ENCODE measurements around the gene CACNA1D. TPM values are rescaled to one million over a fixed set of nuclear protein-coding genes. Genes with fewer than 3 reads are reported as not detected.

CACNA1D gene
- total and polyA plus RNA-seq, 2 experiments from 2014 or later = 5.2 to 27.8 TPM

DNA sequence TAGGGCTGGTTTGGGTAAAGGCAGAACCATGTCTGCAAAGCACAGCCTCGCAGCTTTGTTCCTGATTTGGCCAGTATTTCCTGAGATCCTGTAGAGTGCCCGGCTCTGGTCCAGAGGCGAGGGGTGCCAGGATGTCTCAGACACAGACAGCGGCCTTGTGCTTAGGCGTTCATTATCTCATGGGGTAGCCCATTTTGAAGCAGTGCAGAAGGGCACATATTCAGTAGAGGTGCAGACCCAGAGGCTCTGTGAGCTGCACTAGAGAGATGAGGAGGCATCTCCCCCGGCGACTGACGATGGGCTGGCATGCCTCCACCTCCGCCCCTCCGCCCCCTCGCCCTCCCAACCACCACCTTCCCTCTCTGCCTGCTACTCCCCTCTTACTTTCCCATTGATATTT lies 181.5 kb downstream of the CACNA1D start:
- H3K9me3 ChIP-seq (ENCODE audit: low read depth) = no peaks in the 10 kb centered on the region
- no peak overlapping the region for H2AFZ ChIP-seq
- H3K36me3 ChIP-seq (replicated peaks; ENCODE audit: insufficient read depth, low read depth) = no peaks in the 10 kb centered on the region
- WGBS (ENCODE audit: low lambda C conversion rate, missing lambda C conversion rate) = 98% methylated on average over 10 of the region's 11 CpGs
- no peaks in the 10 kb centered on the region for H3K27me3 ChIP-seq
- peaks cover 16% of the 10 kb centered on the region for H3K4me1 ChIP-seq (ENCODE audit: insufficient read depth)
- no peaks in the 10 kb centered on the region for H3K9me2 ChIP-seq (replicated peaks; ENCODE audit: insufficient read depth)
- no peak overlapping the region for H3K4me3 ChIP-seq
- TF ChIP-seq EZH2phosphoT487 (IDR thresholded peaks at IDR 0.05; ENCODE audit: low read depth, severe bottlenecking, unreplicated experiment) = no peak
- TF ChIP-seq, protein P1, sequence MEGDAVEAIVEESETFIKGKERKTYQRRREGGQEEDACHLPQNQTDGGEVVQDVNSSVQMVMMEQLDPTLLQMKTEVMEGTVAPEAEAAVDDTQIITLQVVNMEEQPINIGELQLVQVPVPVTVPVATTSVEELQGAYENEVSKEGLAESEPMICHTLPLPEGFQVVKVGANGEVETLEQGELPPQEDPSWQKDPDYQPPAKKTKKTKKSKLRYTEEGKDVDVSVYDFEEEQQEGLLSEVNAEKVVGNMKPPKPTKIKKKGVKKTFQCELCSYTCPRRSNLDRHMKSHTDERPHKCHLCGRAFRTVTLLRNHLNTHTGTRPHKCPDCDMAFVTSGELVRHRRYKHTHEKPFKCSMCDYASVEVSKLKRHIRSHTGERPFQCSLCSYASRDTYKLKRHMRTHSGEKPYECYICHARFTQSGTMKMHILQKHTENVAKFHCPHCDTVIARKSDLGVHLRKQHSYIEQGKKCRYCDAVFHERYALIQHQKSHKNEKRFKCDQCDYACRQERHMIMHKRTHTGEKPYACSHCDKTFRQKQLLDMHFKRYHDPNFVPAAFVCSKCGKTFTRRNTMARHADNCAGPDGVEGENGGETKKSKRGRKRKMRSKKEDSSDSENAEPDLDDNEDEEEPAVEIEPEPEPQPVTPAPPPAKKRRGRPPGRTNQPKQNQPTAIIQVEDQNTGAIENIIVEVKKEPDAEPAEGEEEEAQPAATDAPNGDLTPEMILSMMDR (IDR thresholded peaks at IDR 0.05; ENCODE audit: poor library complexity) = no peak
- TF ChIP-seq EZH2 (IDR thresholded peaks at IDR 0.05; ENCODE audit: borderline replicate concordance) = no peak
- no peak overlapping the region for H3K4me2 ChIP-seq
- H3K27ac ChIP-seq = no peak overlapping the region
- DNase-seq (ENCODE audit: low spot score) = no peak
- H3K79me2 ChIP-seq = no peaks in the 10 kb centered on the region
- H4K20me1 ChIP-seq (ENCODE audit: insufficient read depth, poor library complexity, severe bottlenecking) = no peaks in the 10 kb centered on the region

DNA sequence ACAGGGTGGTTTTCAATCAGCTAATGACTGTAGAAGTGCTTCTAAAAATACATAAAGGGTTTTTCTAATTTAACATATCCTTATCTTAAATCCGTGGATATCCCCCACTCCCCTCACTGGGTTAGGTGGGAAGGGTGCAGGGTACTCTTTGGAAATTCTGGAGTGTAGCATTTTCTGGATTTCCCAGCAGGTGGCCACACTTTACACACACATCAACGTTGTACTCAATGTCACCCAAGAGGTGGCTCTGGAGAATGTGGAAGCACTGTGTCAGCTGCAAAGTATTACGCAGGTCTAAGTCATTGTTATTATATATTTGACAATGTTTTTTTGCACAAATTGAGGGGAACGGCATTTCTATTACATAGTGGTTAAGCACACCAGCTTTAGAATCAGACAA lies 183.0 kb downstream of the CACNA1D start:
- Histone ChIP-seq H3K4me3 (no peak overlapping the region), H3K79me2 (no peaks in the 10 kb centered on the region), H3K36me3 (replicated peaks; ENCODE audit: insufficient read depth, low read depth) (no peaks in the 10 kb centered on the region), H3K4me2 (no peak overlapping the region), H3K9me2 (replicated peaks; ENCODE audit: insufficient read depth) (no peaks in the 10 kb centered on the region), H2AFZ (no peak overlapping the region), H3K4me1 (ENCODE audit: insufficient read depth) (peaks cover 17% of the 10 kb centered on the region), H3K27ac (no peak overlapping the region), H3K27me3 (no peaks in the 10 kb centered on the region), H4K20me1 (ENCODE audit: insufficient read depth, poor library complexity, severe bottlenecking) (no peaks in the 10 kb centered on the region), H3K9me3 (ENCODE audit: low read depth) (no peaks in the 10 kb centered on the region)
- TF ChIP-seq, protein P1 (IDR thresholded peaks at IDR 0.05; ENCODE audit: poor library complexity) = peak; percentile 35
- TF ChIP-seq EZH2phosphoT487 (IDR thresholded peaks at IDR 0.05; ENCODE audit: low read depth, severe bottlenecking, unreplicated experiment) = no peak
- 67% methylated on average over 4 of the region's 4 CpGs for WGBS (ENCODE audit: low lambda C conversion rate, missing lambda C conversion rate)
- no peak for DNase-seq (ENCODE audit: low spot score)

- peak; percentile 69 for DNase-seq (ENCODE audit: low spot score)
- Histone ChIP-seq H3K79me2 (no peaks in the 10 kb centered on the region), H3K4me1 (ENCODE audit: insufficient read depth) (peaks cover 8% of the 10 kb centered on the region), H3K27ac (no peak overlapping the region), H3K4me2 (peak overlapping the region; percentile 51), H3K36me3 (replicated peaks; ENCODE audit: insufficient read depth, low read depth) (no peaks in the 10 kb centered on the region), H3K9me2 (replicated peaks; ENCODE audit: insufficient read depth) (no peaks in the 10 kb centered on the region), H2AFZ (no peak overlapping the region), H4K20me1 (ENCODE audit: insufficient read depth, poor library complexity, severe bottlenecking) (no peaks in the 10 kb centered on the region), H3K27me3 (no peaks in the 10 kb centered on the region), H3K9me3 (ENCODE audit: low read depth) (no peaks in the 10 kb centered on the region), H3K4me3 (no peak overlapping the region)
- TF ChIP-seq EZH2 (IDR thresholded peaks at IDR 0.05; ENCODE audit: borderline replicate concordance) = no peak
- TF ChIP-seq, protein P1 (IDR thresholded peaks at IDR 0.05; ENCODE audit: poor library complexity) = no peak
- TF ChIP-seq EZH2phosphoT487 (IDR thresholded peaks at IDR 0.05; ENCODE audit: low read depth, severe bottlenecking, unreplicated experiment) = no peak
- 30% methylated on average over 6 of the region's 6 CpGs for WGBS (ENCODE audit: low lambda C conversion rate, missing lambda C conversion rate)
Observed at GRCh38 chr3:53680028-53680427, 185.6 kb downstream of the CACNA1D start.

GRCh38 chr3:53682807-53683206 lies 188.4 kb downstream of the CACNA1D start:
- H3K79me2 ChIP-seq = no peaks in the 10 kb centered on the region
- H3K9me3 ChIP-seq (ENCODE audit: low read depth) = no peaks in the 10 kb centered on the region
- peak overlapping the region; percentile 28 for H3K4me2 ChIP-seq
- H3K27ac ChIP-seq = no peak overlapping the region
- H4K20me1 ChIP-seq (ENCODE audit: insufficient read depth, poor library complexity, severe bottlenecking) = no peaks in the 10 kb centered on the region
- H3K9me2 ChIP-seq (replicated peaks; ENCODE audit: insufficient read depth) = no peaks in the 10 kb centered on the region
- 54% methylated on average over 3 of the region's 3 CpGs for WGBS (ENCODE audit: low lambda C conversion rate, missing lambda C conversion rate)
- TF ChIP-seq EZH2phosphoT487 (IDR thresholded peaks at IDR 0.05; ENCODE audit: low read depth, severe bottlenecking, unreplicated experiment) (no peak), EZH2 (IDR thresholded peaks at IDR 0.05; ENCODE audit: borderline replicate concordance) (no peak)
- TF ChIP-seq, protein P1 (IDR thresholded peaks at IDR 0.05; ENCODE audit: poor library complexity) = no peak
- no peak overlapping the region for H3K4me3 ChIP-seq
- no peaks in the 10 kb centered on the region for H3K36me3 ChIP-seq (replicated peaks; ENCODE audit: insufficient read depth, low read depth)
- no peaks in the 10 kb centered on the region for H3K27me3 ChIP-seq
- no peak overlapping the region for H2AFZ ChIP-seq
- peaks cover 8% of the 10 kb centered on the region for H3K4me1 ChIP-seq (ENCODE audit: insufficient read depth)
- no peak for DNase-seq (ENCODE audit: low spot score)
